GM18868 (cell line): ENCODE data around the gene CYP1A2.

Source experiments
- ATAC-seq: cut with Tn5 transposase; IDR thresholded peaks from one replicate; pipeline ENCODE4 v1.9.1; 2021; ENCODE audit warnings: mild to moderate bottlenecking, moderate library complexity; ENCODE audit not compliant: unreplicated experiment

Gene CYP1A2

GRCh38 chr15:74801311-74801997, 52.8 kb downstream of the CYP1A2 start:
- ATAC-seq = no peak

- no peak for ATAC-seq
Observed at GRCh38 chr15:74802290-74802689, 53.6 kb downstream of the CYP1A2 start.

GRCh38 chr15:74802862-74803447, 54.3 kb downstream of the CYP1A2 start:
- ATAC-seq = no peak

- ATAC-seq = no peak
Observed at GRCh38 chr15:74804935-74805334, 56.3 kb downstream of the CYP1A2 start.
